Measurements from ENCODE around the gene HMBS.
A peak's percentile ranks its signal among the peaks of the same experiment; 100 is the strongest.

The HMBS gene

GRCh38 chr11:119041821-119042514 lies 42.7 kb upstream of the HMBS start:
- Histone ChIP-seq H2AFZ (ENCODE audit: low read length) (0 out of 2 replicates have a peak overlapping the region, but pooled peaks have one; percentile 56), H4K20me1 (ENCODE audit: insufficient read depth, low read length) (no peaks in the 10 kb centered on the region), H3K36me3 (replicated peaks; ENCODE audit: insufficient read depth, low read length) (no peaks in the 10 kb centered on the region), H3K4me1 (ENCODE audit: low read length) (peaks cover 15% of the 10 kb centered on the region), H3F3A (ENCODE audit: insufficient read depth, low read length) (peaks cover 21% of the 10 kb centered on the region), H3K27ac (ENCODE audit: low read length) (peak overlapping the region; percentile 32; the same call in 1 of the 2 replicates), H3K27me3 (replicated peaks; ENCODE audit: insufficient read depth, low read length) (no peaks in the 10 kb centered on the region), H3K9me2 (replicated peaks; ENCODE audit: insufficient read depth, low read length) (no peaks in the 10 kb centered on the region), H3K4me3 (ENCODE audit: low read length) (no peak overlapping the region), H3K79me2 (ENCODE audit: low read length) (no peaks in the 10 kb centered on the region), H3K9ac (ENCODE audit: low read length) (no peak overlapping the region), H3K9me3 (replicated peaks; ENCODE audit: insufficient read depth, low read length) (no peaks in the 10 kb centered on the region), H3K4me2 (ENCODE audit: low read depth, low read length) (peak overlapping the region; percentile 41; the same call in 1 of the 2 replicates)
- peak; percentile 70 for DNase-seq
- TF ChIP-seq EZH2phosphoT487 (IDR thresholded peaks at IDR 0.05; ENCODE audit: low read length) (no peak), EZH2 (optimal IDR thresholded peaks at IDR 0.05; ENCODE audit: low read depth, low read length) (no peak), CTCF (IDR thresholded peaks at IDR 0.05; ENCODE audit: low read length) (no peak)

- H3K9me3 ChIP-seq (replicated peaks; ENCODE audit: insufficient read depth, low read length) = no peaks in the 10 kb centered on the region
- no peak overlapping the region for H3K4me3 ChIP-seq (ENCODE audit: low read length)
- peaks cover 21% of the 10 kb centered on the region for H3F3A ChIP-seq (ENCODE audit: insufficient read depth, low read length)
- H2AFZ ChIP-seq (ENCODE audit: low read length) = no peak overlapping the region
- H4K20me1 ChIP-seq (ENCODE audit: insufficient read depth, low read length) = no peaks in the 10 kb centered on the region
- H3K9me2 ChIP-seq (replicated peaks; ENCODE audit: insufficient read depth, low read length) = no peaks in the 10 kb centered on the region
- 0 out of 2 replicates have a peak, but pooled peaks cover 6% of the 10 kb centered on the region for H3K36me3 ChIP-seq (replicated peaks; ENCODE audit: insufficient read depth, low read length)
- no peak overlapping the region for H3K9ac ChIP-seq (ENCODE audit: low read length)
- H3K27me3 ChIP-seq (replicated peaks; ENCODE audit: insufficient read depth, low read length) = no peaks in the 10 kb centered on the region
- TF ChIP-seq CTCF (IDR thresholded peaks at IDR 0.05; ENCODE audit: low read length) (no peak), EZH2 (optimal IDR thresholded peaks at IDR 0.05; ENCODE audit: low read depth, low read length) (no peak), EZH2phosphoT487 (IDR thresholded peaks at IDR 0.05; ENCODE audit: low read length) (no peak)
- no peak overlapping the region for H3K27ac ChIP-seq (ENCODE audit: low read length)
- H3K4me2 ChIP-seq (ENCODE audit: low read depth, low read length) = no peak overlapping the region
- DNase-seq = no peak
- no peaks in the 10 kb centered on the region for H3K79me2 ChIP-seq (ENCODE audit: low read length)
- peaks cover 15% of the 10 kb centered on the region for H3K4me1 ChIP-seq (ENCODE audit: low read length)
Observed at GRCh38 chr11:119042927-119043326, 41.8 kb upstream of the HMBS start.

- Histone ChIP-seq H3K4me1 (ENCODE audit: low read length) (peaks cover 15% of the 10 kb centered on the region), H3K36me3 (replicated peaks; ENCODE audit: insufficient read depth, low read length) (0 out of 2 replicates have a peak, but pooled peaks cover 11% of the 10 kb centered on the region), H3K79me2 (ENCODE audit: low read length) (peaks cover 4% of the 10 kb centered on the region; the same call in 1 of the 2 replicates), H3K27me3 (replicated peaks; ENCODE audit: insufficient read depth, low read length) (no peaks in the 10 kb centered on the region), H3F3A (ENCODE audit: insufficient read depth, low read length) (peaks cover 21% of the 10 kb centered on the region), H4K20me1 (ENCODE audit: insufficient read depth, low read length) (no peaks in the 10 kb centered on the region), H3K4me3 (ENCODE audit: low read length) (no peak overlapping the region), H3K27ac (ENCODE audit: low read length) (no peak overlapping the region), H3K9ac (ENCODE audit: low read length) (no peak overlapping the region), H3K4me2 (ENCODE audit: low read depth, low read length) (no peak overlapping the region), H3K9me3 (replicated peaks; ENCODE audit: insufficient read depth, low read length) (no peaks in the 10 kb centered on the region), H2AFZ (ENCODE audit: low read length) (no peak overlapping the region), H3K9me2 (replicated peaks; ENCODE audit: insufficient read depth, low read length) (no peaks in the 10 kb centered on the region)
- DNase-seq = no peak
- TF ChIP-seq EZH2 (optimal IDR thresholded peaks at IDR 0.05; ENCODE audit: low read depth, low read length) (no peak), CTCF (IDR thresholded peaks at IDR 0.05; ENCODE audit: low read length) (no peak)
Observed at GRCh38 chr11:119044708-119045107, 40.0 kb upstream of the HMBS start.

Data from MM.1S (cell line).